Esophagus muscularis mucosa (tissue), 4 donors: ENCODE measurements around the gene GSTO2. TPM values are rescaled to one million over a fixed set of nuclear protein-coding genes. Genes with fewer than 3 reads are reported as not detected.
A peak's percentile ranks its signal among the peaks of the same experiment; 100 is the strongest.

Experiments
- DNase-seq: peaks from one replicate; pipeline ENCODE4 v3.0.0-alpha.2; 2017; ENCODE audit errors: extremely low spot score
- H3K27ac ChIP-seq, 4 donors: fragments of 200-600 bp; sonication (generic); replicated peaks in 1 of 4; 1 replicate in 3 of 4; 2 replicates in 1 of 4; pipeline ENCODE4 v1.5.1; 2016 to 2019; ENCODE audit warnings: mild to moderate bottlenecking in 1 of 4
- H3K27me3 ChIP-seq, 4 donors: fragments of 200-600 bp; sonication (generic); one replicate each; pipeline versions ENCODE4 v1.5.1 to v1.6.0; 2016 to 2019
- H3K36me3 ChIP-seq, 4 donors: fragments of 200-600 bp; sonication (generic); one replicate each; pipeline ENCODE4 v1.5.1; 2016 to 2019
- H3K4me1 ChIP-seq, 4 donors: fragments of 200-600 bp; sonication (generic); one replicate each; pipeline ENCODE4 v1.5.1; 2016 to 2019
- H3K4me3 ChIP-seq, 4 donors: fragments of 200-600 bp; sonication (generic); 1 replicate in 2 of 4; 2 replicates in 2 of 4; pipeline ENCODE4 v1.5.1; 2016 to 2019; ENCODE audit warnings: mild to moderate bottlenecking in 4 of 4, moderate library complexity in 1 of 4
- H3K9me3 ChIP-seq, 4 donors: fragments of 200-600 bp; sonication (generic); 1 replicate in 3 of 4; 2 replicates in 1 of 4; pipeline ENCODE4 v1.5.1; 2016 to 2019
- CTCF ChIP-seq, 3 experiments: fragments of 200-600 bp in 2 of 3; fragments of 450-650 bp in 1 of 3; sonication (generic) in 2 of 3; IDR thresholded peaks; one replicate each; pipeline ENCODE4 v1.5.1; 2017 to 2019; ENCODE audit warnings: antibody characterized with exemption in 3 of 3, mild to moderate bottlenecking in 2 of 3, moderate library complexity in 1 of 3
- EP300 ChIP-seq: sonication (generic); formaldehyde crosslinking; IDR thresholded peaks from one replicate; pipeline ENCODE4 v1.6.1; 2017; ENCODE audit warnings: antibody characterized with exemption
- POLR2A ChIP-seq: fragments of 450-650 bp; IDR thresholded peaks from one replicate; pipeline ENCODE4 v1.6.1; 2017; ENCODE audit warnings: antibody characterized with exemption, moderate library complexity, mild to moderate bottlenecking, low read depth
- POLR2AphosphoS5 ChIP-seq, 2 donors: sonication (generic); formaldehyde crosslinking; IDR thresholded peaks; one replicate each; pipeline ENCODE4 v1.6.1; 2017; ENCODE audit warnings: antibody characterized with exemption in 2 of 2
- WGBS: methylation state at CpG from one replicate; pipeline ENCODE4 v1.1.5; 2018; 5-methylcytosine and 5-hydroxymethylcytosine counted together
- intact Hi-C: fragments of 100-400 bp; cut with DNase I; formaldehyde crosslinking; loops from one replicate; pipeline ENCODE4 v1.15.1; 2023
- total RNA-seq, 4 donors: library from RNA; depleted of rRNA; stranded (reverse); fragments of >200 nt; gene quantifications; one replicate each; pipeline versions ENCODE4 v1.1.0 to v1.2.1, GENCODE V29; 2016

Gene GSTO2
- total RNA-seq, 4 donors from 2014 or later = 0.42 to 0.99 (median 0.63) TPM

DNA sequence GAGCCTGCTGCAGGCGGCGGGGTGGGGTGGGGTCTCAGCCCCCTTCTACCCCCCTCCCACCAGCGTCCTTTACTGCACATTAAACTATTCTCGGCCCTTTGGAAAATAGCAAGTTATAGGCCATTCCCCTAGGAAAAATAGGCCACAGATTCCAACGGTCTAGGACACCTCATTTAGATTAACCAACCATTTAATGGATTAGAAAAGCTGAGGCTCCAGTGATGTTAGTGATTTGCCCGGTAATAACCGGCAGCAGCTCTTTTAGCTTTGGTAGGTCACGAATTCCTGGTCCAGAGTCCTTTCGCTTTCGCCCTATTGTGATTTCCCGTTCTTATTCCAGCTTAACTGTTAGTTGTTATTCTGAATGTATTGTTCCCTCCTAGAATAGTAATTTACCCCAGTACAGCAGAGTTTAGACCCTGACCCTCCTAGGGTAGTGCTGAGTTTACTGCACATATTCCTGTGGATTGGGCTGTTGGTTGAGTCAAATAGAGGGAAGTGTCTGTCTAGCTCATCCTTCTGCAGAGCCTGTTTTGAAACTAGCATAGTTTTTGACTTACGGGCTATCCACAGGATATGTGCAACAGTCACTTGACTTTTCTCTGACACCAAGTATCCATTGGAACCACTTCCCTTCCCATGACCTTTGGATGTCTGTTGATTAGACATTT lies 13.5 kb upstream of the GSTO2 start:
- H3K4me1 ChIP-seq = peaks cover 41 to 57% (median 51%) of the 10 kb centered on the region in 4 donors
- peak overlapping the region; percentile 89 to 100 (median 94) for H3K4me3 ChIP-seq
- no peaks in the 10 kb centered on the region for H3K27me3 ChIP-seq
- WGBS = 1% methylated on average over 12 of the region's 12 CpGs
- peak overlapping the region; percentile 97 to 99 (median 99) for H3K27ac ChIP-seq
- peak; percentile 77 for TF ChIP-seq POLR2A
- TF ChIP-seq POLR2AphosphoS5 (IDR thresholded peaks at IDR 0.05) = peak; percentile 68 to 92
- no peak for TF ChIP-seq EP300
- no peaks in the 10 kb centered on the region for H3K9me3 ChIP-seq
- H3K36me3 ChIP-seq = peaks cover 10 to 33% (median 25%) of the 10 kb centered on the region in 4 donors
- intact Hi-C loops = no loop called here
- no peak for DNase-seq

DNA sequence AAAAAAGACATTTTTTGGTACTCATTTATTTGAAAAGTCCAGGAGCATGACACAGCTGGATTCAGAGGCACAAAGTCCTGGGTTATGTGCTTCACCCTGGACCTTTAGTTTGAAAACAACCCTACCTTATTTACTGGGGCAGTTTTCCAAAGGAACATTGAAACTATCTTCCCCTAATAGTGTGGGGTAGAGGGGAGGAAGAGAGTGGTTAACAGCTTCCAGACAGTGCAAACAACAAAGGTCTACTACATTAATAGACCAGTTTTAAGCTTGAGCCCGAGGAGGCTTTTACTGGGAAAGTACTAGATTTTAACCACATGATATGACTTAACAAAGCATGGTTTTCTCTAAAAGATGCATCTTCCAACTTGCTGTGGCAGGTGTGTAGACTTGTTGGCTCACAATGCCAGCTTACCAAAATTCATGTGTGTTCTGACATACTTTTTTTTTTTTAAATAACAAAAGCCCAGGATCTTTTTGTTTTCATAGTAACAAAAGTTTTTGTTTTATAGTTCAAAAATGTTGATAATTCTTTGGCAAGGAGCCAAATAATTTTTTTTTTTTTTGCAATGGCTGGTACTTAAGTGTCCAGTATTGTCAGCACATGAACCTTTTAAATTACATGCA lies 12.5 kb upstream of the GSTO2 start:
- intact Hi-C loops = no loop called here
- DNase-seq = no peak
- Histone ChIP-seq H3K27ac (peak overlapping the region; percentile 97 to 99 (median 99)), H3K27me3 (no peaks in the 10 kb centered on the region), H3K4me1 (peaks cover 51 to 67% (median 61%) of the 10 kb centered on the region in 4 donors), H3K4me3 (peak overlapping the region; percentile 89 to 100 (median 94)), H3K36me3 (peaks cover 15 to 42% (median 33%) of the 10 kb centered on the region in 4 donors), H3K9me3 (no peaks in the 10 kb centered on the region)
- no peak for TF ChIP-seq POLR2AphosphoS5 (IDR thresholded peaks at IDR 0.05)
- no peak for TF ChIP-seq EP300
- no peak for TF ChIP-seq CTCF (IDR thresholded peaks at IDR 0.05)
- TF ChIP-seq POLR2A = no peak
- 30% methylated on average over 1 of the region's 1 CpG for WGBS

DNA sequence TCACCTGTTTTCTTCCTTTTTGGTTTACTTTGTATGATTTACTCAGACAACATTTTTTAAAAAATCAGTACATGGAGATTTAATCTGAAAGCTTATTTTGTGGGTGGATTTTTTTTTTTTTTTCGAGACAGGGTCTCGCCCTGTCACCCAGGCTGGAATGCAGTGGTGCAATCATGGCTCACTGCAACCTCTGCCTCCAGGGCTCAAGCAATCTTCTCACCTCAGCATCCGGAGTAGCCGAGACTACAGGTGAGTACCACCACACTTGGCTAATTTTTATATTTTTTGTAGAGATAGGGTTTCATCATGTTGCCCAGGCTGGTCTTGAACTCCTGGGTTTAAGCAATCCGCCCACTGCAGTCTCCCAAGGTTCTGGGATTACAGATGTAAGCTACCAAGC lies 11.7 kb upstream of the GSTO2 start:
- TF ChIP-seq POLR2A = no peak
- no peak for TF ChIP-seq POLR2AphosphoS5 (IDR thresholded peaks at IDR 0.05)
- no peak for TF ChIP-seq CTCF (IDR thresholded peaks at IDR 0.05)
- no peak for TF ChIP-seq EP300
- 87% methylated on average over 5 of the region's 5 CpGs for WGBS
- intact Hi-C loops = no loop called here
- H3K36me3 ChIP-seq = peaks cover 23 to 49% (median 41%) of the 10 kb centered on the region in 4 donors
- H3K4me3 ChIP-seq = no peak overlapping the region
- peak overlapping the region in 3 of 4 donors; percentile 1 to 99 (median 99) for H3K27ac ChIP-seq
- H3K27me3 ChIP-seq = no peaks in the 10 kb centered on the region
- no peaks in the 10 kb centered on the region for H3K9me3 ChIP-seq
- H3K4me1 ChIP-seq = peaks cover 56 to 74% (median 66%) of the 10 kb centered on the region in 4 donors
- DNase-seq = no peak

DNA sequence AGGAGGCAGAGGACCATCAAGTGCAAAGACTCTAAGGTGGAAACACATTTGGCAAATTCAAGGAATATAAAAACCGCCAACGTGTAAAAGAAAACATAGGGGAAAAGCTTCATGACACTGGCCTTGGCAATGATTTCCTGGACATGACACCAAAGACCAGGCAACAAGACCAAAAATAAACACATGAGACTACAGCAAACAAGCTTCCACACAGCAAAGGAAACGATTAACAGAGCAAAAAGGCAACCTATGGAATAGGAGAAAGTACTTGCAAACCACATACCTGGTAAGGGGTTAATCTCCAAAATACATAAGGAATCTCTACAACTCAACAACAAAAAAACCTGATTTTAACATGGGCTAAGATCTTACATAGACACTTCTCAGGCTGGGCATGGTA lies 10.8 kb upstream of the GSTO2 start:
- intact Hi-C loops = no loop called here
- Histone ChIP-seq H3K9me3 (no peaks in the 10 kb centered on the region), H3K27ac (peak overlapping the region in 3 of 4 donors; percentile 0 to 82 (median 22)), H3K4me1 (peaks cover 64 to 83% (median 71%) of the 10 kb centered on the region in 4 donors), H3K27me3 (no peaks in the 10 kb centered on the region), H3K36me3 (peaks cover 32 to 59% (median 50%) of the 10 kb centered on the region in 4 donors), H3K4me3 (no peak overlapping the region)
- DNase-seq = no peak
- TF ChIP-seq POLR2A (no peak), POLR2AphosphoS5 (IDR thresholded peaks at IDR 0.05) (no peak), EP300 (no peak), CTCF (IDR thresholded peaks at IDR 0.05) (no peak)
- 81% methylated on average over 3 of the region's 3 CpGs for WGBS

DNA sequence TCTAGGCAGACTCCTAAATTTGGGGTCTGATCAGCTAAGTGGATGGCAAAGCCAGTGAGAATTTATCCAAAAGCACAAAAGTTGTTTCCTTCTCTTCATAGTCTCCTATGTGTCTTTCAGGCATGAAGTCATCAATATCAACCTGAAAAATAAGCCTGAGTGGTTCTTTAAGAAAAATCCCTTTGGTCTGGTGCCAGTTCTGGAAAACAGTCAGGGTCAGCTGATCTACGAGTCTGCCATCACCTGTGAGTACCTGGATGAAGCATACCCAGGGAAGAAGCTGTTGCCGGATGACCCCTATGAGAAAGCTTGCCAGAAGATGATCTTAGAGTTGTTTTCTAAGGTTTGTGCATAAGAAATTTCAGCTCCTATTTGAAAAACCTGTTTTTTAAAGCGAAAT lies 9.5 kb upstream of the GSTO2 start:
- intact Hi-C loops = no loop called here
- 91% methylated on average over 3 of the region's 3 CpGs for WGBS
- Histone ChIP-seq H3K27ac (peak overlapping the region; percentile 53 to 82 (median 73)), H3K4me1 (peaks cover 61 to 79% (median 67%) of the 10 kb centered on the region in 4 donors), H3K9me3 (no peaks in the 10 kb centered on the region), H3K27me3 (no peaks in the 10 kb centered on the region), H3K4me3 (no peak overlapping the region), H3K36me3 (peaks cover 35 to 71% (median 60%) of the 10 kb centered on the region in 4 donors)
- no peak for DNase-seq
- TF ChIP-seq POLR2A (no peak), EP300 (no peak), CTCF (IDR thresholded peaks at IDR 0.05) (no peak), POLR2AphosphoS5 (IDR thresholded peaks at IDR 0.05) (no peak)
